NCI-H446 treated with DMSO at 0.1 percent for 48 hours (cell line): ENCODE measurements around the gene DGCR2.
A peak's percentile ranks its signal among the peaks of the same experiment; 100 is the strongest.
"Not testable (repeated sequence)": the region's sequence is repeated elsewhere in the genome, so short reads cannot be mapped to it uniquely, and the experiment has no call there.

Source experiments
- DNase-seq: peaks from one replicate; lab custom pipeline; 2025; lab: John Stamatoyannopoulos, UW

The DGCR2 gene

GRCh38 chr22:19084126-19084525, 38.1 kb downstream of the DGCR2 start:
- DNase-seq = not testable (repeated sequence)

DNA sequence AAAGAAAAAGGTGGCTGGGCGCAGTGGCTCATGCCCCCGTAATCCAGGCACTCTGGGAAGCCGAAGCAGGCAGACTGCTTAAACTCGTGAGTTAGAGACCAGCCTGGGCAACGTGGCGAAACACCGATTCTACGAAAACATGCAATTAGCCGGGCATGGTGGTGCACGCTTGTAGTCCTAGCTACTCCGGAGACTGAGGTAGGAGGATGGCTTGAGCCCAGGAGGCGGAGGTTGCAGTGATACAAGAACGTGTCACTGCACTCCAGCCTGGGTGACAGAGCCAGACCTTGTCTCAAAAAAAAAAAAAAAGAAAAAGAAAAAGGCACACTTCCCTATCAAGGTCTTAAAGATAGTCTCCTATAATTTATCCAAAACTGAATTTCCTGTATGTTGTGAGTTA, 39.4 kb downstream of the DGCR2 start:
- DNase-seq = no peak

DNA sequence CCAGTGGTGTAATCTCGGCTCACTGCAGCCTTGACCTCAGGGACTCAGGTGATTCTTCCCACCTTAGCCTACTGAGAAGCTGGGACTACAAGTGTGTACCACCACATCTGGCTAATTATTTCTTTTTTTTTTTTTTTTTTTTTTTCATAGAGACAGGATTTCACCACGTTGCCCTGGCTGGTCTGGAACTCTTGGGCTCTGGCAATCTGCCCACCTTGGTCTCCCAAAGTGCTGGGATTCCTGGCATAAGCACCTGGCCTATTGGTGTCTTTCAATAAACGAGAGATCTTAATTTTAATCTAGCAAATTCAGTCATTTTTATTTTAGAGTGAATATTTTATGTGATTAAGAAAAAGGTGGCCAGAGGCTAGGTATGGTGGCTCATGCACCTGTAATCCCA, 40.1 kb downstream of the DGCR2 start:
- DNase-seq = no peak

DNA sequence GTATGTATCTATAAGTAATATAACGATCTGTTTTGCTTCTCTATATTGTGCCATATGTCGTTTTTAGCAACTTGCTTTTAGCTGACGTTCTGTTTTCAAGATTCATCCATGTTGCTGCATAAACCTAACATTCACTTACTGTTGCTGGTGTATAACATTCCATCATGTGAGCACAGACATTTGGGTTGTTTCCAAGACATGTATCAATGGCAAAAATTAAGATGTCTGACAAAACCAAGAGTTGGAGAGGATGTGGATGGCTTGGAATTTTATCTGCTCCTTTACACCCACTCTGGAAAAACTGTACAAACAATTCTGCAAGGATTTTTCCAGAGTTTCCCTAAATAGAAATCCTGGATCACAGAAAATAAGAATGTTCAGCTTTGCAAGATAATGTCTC, 40.9 kb downstream of the DGCR2 start:
- DNase-seq = no peak

GRCh38 chr22:19080853-19081252, 41.4 kb downstream of the DGCR2 start:
- no peak for DNase-seq

DNA sequence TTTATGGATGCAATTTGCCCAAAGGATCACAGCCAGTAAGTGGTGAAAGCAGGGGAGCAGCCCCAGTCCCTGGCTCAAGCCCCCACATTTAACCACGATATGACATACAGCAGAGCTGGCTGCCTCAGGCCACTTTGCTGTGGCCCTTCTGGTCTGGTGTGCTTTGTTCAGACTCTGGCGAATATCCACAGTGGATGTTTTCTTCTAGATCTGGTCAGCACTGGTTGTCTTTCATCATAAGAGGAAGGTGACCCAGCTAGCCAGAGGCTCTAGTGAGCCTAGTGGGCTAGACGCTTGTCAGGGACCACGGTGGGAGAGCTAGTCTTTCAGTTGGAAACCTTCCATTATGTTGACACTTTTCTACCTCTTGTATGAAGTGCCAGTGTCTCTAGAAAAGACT, 42.5 kb downstream of the DGCR2 start:
- no peak for DNase-seq

GRCh38 chr22:19075404-19075803, 46.8 kb downstream of the DGCR2 start:
- no peak for DNase-seq

- DNase-seq = not testable (repeated sequence)
Measured at GRCh38 chr22:19072853-19073252, 49.4 kb downstream of the DGCR2 start.

DNA sequence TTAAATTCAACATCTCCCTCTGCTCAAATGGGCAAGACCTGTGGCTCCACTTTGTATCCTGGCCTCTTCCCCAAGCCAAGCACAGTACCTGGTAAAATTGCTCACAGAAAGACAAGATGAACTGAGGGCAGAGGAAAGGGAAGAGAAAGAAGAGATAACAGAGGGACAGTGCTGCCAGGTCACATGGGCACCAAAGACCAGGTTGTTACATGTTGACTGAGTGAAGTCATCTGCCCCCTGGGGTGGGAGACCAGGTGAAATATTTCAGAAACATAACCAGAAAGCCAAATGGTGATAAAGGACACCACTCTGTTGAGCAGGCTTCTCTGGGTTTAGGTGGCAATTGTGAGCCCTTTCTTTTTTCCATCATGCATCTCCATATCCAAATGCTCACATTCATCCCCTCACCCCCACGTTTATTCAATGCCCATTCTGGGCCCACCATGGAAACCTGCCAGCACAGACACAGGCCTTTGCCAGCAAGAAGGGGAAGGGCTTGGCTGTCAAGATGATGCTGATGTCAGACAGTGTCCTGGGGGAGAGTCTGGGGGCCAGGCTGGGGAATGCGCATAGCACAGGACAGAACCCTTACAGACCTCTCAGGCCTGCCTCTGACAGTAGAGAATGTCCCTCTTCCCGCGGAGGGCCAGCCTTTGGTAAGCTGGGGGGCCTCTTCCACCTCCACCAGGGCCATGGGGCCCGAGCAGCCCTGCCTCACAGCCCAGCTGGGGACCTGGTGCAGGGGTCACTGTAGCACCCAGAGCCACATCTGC, 51.6 kb downstream of the DGCR2 start:
- no peak for DNase-seq

DNA sequence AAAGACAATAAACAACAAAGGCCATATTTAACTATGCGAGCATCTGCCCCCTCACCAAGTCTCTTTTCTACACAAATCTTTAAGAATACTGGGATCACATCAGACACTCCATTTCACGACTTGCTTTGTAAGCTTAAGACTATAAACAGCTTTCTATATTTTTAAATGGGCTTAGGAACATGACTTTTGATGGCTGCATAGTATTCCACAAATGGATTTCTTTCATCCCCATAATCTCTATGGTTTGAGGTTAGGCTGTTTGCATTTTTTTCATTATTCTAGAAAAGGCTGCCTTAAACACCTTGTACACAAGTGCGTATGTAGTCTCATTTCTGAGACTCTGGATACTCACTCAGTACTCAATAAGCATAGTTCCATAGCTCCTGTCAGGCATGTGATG, 52.8 kb downstream of the DGCR2 start:
- DNase-seq = no peak

GRCh38 chr22:19068784-19069271, 53.4 kb downstream of the DGCR2 start:
- DNase-seq = no peak

- DNase-seq = no peak
Measured at GRCh38 chr22:19067696-19068348, 54.4 kb downstream of the DGCR2 start.

DNA sequence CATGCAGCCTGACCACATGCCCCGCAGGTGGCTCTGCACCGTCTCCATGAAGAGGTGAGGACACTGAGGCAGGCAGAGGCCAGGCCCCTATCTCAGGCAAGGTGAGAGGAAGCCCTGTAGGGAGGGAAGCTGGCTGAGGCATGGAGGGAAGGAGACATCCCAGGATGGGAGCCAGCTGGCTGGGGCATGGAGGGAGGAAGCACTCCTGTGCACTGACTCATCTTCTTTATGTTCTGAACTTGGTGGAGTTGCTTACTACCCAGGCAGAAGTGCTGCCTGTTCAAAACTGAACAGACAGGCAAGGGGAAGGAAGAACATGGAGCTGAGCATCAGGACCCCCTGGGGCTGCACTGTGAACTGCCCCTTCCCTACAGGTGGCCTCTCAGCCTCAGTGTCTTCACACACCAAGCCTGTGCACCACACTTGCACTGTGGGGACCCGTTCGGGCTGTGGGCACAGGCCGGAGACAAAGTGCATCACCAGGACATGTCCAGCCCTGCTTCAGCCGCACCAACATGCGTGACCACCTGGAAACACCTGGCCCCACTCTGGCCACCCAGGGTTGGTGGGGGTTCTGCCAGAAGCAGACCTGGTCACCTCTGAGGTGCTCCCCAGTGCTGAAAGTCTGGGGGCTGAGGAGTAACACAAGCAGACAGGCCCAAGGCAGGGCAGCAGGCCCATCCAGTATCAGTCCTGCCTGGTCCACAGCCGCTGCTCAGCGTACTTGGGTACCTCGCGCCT, 55.5 kb downstream of the DGCR2 start:
- DNase-seq = peak; percentile 23

GRCh38 chr22:19065929-19066328, 56.3 kb downstream of the DGCR2 start:
- no peak for DNase-seq

DNA sequence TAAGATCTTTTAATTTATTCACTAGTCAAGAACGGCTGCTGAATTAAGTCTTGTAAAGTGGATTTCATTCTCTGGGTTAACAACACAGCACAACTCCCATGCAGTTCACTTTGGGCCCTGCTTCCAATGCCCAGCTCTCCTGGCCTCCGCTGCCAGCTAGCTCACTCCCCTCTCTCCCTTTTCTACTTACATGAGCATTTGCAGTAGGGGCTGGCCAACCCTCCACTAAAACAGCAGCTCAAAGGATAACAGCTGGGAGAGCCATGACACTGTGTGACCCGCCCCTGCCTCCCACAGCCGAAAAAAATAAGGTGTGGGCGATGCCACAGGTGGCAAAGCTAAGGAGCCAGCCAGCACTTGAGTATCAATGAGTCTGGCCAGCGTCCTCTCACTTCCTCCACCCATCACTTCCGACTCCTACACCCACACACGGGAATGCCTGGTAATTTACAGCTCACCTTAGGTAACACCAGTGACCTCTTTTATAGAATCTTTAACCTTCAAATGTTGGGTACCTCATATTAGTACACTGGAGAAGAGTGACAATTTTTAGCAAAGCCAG, 56.8 kb downstream of the DGCR2 start:
- DNase-seq = no peak

DNA sequence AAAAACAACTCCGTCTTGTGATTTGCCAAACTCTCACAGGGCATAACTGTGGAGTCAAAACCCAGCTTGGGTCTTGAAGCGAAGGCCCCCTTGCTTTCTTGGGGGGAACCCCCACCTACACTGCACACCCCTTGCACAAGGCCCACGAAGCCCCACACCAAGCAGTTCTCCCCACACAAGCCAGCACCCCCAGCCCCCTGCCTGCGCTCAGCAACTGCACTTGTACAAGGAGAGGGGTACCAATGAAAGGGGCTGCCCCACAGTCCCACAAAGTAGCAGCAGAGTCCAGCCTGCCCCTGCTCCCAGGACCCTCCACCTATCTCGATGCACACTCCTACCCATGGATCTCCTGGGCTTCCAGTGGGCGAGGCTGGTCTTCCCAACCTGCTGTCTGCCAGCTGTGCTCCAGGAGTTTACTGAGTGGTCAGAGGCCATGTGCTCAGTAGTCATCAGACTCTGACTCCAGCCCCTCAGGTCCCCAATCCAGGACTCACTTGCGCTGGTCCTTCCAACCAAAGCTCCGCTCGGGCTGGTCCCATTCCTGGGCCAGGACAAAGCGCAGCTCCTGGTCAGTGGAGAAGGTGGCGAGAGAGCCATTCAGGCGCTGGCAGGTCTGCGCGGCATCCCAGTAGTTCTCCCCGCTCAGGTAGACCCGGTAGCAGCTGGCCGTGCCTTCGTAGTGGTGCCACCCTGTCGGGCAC, 57.7 kb downstream of the DGCR2 start:
- no peak for DNase-seq

- DNase-seq = no peak
Measured at GRCh38 chr22:19063581-19064353, 58.4 kb downstream of the DGCR2 start.

GRCh38 chr22:19062943-19063308, 59.3 kb downstream of the DGCR2 start:
- no peak for DNase-seq

DNA sequence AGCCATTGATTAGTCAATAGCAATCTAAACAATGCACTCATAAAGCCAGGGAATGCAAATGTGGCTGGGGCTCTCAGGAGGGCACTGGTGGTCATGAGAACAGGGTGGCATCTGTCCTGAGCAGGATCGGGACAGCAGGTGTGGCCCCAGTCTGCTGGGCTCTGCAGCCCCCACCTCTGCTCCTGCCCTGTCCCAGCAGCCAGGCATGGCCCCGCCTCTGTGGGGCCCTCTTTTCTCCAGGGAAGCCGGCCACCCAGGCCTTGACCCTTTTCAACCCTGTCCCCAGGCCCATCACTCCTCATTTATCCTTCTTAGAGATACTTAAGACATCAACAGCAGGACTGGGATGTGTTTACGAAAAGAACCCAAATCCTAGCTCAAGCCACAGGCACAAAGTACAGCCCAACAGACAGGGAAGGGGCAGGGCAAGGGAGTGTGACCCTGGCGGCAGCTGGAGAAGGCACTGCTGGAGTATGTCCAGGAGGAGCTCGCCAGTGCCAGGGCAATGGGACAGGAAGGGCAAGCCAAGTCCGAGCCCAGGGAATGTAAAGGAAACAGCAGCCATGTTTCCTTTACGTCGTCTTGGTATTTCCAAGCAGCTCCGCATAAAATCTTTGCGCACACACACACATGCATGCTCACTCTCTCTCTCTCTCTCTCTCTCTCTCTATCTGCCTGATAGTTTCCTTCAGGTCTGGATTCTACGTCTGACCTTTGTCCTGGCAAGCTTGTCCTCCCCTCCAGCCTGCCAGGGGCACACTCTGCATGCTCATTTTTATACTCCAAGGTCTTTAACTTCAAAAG, 59.9 kb downstream of the DGCR2 start:
- no peak for DNase-seq

DNA sequence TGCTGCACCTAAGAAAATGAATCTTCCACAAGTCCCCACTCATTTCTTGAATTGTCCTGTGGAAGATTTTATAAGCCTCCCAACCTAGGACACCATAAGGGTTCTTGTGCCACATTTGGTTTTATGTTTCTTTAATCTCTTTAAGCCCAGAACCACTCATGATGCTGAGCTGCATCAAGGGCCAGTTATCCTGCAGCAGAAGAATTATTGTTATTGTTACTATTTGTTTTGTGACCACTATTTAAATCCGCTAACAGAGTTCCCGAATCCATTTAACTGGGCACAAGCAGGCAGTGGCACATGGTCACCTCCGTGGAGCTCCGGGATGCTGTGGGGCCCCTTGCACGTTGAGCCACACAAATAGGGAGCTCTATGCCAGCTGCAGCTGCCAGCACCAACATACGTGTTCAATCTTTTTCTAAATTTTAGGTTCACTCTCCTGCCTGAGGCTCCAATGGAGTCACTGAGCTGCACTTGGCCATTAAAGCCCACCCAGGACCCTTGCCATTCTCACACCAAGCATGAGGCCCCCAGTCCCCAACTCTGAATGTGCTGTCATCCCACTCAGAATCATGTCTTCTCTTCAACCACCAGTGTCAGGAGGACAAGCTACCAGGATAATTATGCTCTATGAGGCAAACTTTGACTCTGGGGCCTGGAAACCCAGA, 60.6 kb downstream of the DGCR2 start:
- DNase-seq = no peak
